ENCODE results near the gene CNTN2. TPM values are rescaled to one million over a fixed set of nuclear protein-coding genes. Genes with fewer than 3 reads are reported as not detected.

CNTN2 gene
- total RNA-seq, 4 donors from 2014 or later: 1.4 to 6.7 (median 1.8) TPM

DNA sequence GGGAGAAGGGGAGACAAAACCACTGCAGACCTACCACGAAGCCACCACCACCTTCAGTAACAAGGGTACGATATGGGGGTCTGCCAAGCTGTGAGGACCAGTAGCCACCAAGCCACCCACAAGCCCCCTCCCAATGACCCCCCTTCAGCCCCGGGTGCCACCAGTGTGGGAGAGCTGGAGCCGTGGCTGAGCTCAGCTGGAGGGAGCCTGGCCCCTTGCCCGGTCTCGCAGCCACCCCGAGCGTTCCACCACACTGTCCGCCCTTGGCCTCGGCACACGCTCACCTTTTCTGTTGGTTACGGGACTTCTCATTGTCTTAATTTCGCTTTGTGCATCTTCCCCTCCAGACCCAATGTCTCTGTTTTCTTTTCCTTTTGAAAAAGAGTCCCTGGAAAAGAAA lies 26.4 kb upstream of the CNTN2 start:
- no peak overlapping the region for H3K27ac ChIP-seq
- no peaks in the 10 kb centered on the region for H3K9me3 ChIP-seq
- WGBS, 2 donors (ENCODE audit: low coverage in 1 of 2): 83% methylated on average over 13 of the region's 13 CpGs; no CpG with 5 or more reads in 1 of the 2 donors
- TF ChIP-seq EP300 (IDR thresholded peaks at IDR 0.05; ENCODE audit: low read depth) (no peak), POLR2A (IDR thresholded peaks at IDR 0.05) (no peak), POLR2AphosphoS5 (IDR thresholded peaks at IDR 0.05) (no peak)
- TF ChIP-seq, protein P1, sequence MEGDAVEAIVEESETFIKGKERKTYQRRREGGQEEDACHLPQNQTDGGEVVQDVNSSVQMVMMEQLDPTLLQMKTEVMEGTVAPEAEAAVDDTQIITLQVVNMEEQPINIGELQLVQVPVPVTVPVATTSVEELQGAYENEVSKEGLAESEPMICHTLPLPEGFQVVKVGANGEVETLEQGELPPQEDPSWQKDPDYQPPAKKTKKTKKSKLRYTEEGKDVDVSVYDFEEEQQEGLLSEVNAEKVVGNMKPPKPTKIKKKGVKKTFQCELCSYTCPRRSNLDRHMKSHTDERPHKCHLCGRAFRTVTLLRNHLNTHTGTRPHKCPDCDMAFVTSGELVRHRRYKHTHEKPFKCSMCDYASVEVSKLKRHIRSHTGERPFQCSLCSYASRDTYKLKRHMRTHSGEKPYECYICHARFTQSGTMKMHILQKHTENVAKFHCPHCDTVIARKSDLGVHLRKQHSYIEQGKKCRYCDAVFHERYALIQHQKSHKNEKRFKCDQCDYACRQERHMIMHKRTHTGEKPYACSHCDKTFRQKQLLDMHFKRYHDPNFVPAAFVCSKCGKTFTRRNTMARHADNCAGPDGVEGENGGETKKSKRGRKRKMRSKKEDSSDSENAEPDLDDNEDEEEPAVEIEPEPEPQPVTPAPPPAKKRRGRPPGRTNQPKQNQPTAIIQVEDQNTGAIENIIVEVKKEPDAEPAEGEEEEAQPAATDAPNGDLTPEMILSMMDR (IDR thresholded peaks at IDR 0.05): no peak
- no peaks in the 10 kb centered on the region for H3K36me3 ChIP-seq
- no peaks in the 10 kb centered on the region for H3K27me3 ChIP-seq
- intact Hi-C loops (cut with DNase I; ENCODE audit: low total_unique reads): no loop called here
- in situ Hi-C loops (cut with MboI; ENCODE audit: low pct_ligation_motif_present in 1 of 4, low pct_unique_long_range_greater_than_20kb in 1 of 4, low sequenced_read_pairs in 3 of 4): no loop called here
- no peak for DNase-seq
- peaks cover 0 to 6% (median 0%) of the 10 kb centered on the region in 4 donors for H3K4me1 ChIP-seq
- H3K4me3 ChIP-seq: no peak overlapping the region

DNA sequence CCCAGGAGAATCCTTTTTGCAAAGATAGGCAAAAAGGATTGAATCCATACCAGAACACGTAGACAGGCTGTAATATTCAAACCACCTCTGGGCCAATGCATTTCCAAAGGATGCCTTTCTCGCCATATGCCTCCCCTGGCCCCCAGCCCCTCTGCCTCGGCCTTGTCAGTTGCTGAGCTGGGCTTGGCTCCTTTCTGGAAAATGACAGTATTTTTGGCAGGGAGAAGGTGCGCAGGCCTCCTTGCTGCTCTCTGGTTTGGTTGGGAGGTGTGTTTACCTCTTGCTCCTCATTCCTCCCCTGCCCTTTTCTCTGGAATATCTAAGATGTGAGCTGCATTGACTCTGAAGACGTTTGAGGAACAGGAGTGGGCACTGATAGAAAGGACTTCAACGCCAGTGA lies 26.0 kb upstream of the CNTN2 start:
- Histone ChIP-seq H3K9me3 (no peaks in the 10 kb centered on the region), H3K4me1 (peaks cover 0 to 6% (median 0%) of the 10 kb centered on the region in 4 donors), H3K36me3 (no peaks in the 10 kb centered on the region), H3K27me3 (no peaks in the 10 kb centered on the region), H3K27ac (no peak overlapping the region), H3K4me3 (no peak overlapping the region)
- no peak for DNase-seq
- in situ Hi-C loops (cut with MboI; ENCODE audit: low pct_ligation_motif_present in 1 of 4, low pct_unique_long_range_greater_than_20kb in 1 of 4, low sequenced_read_pairs in 3 of 4) (no loop called here), intact Hi-C loops (cut with DNase I; ENCODE audit: low total_unique reads) (no loop called here)
- WGBS, 2 donors (ENCODE audit: low coverage in 1 of 2): 79 to 89% methylated on average over 3 to 6 of the region's 6 CpGs
- TF ChIP-seq POLR2A (IDR thresholded peaks at IDR 0.05): no peak
- no peak for TF ChIP-seq POLR2AphosphoS5 (IDR thresholded peaks at IDR 0.05)
- TF ChIP-seq, protein P1 (IDR thresholded peaks at IDR 0.05): no peak
- no peak for TF ChIP-seq EP300 (IDR thresholded peaks at IDR 0.05; ENCODE audit: low read depth)

DNA sequence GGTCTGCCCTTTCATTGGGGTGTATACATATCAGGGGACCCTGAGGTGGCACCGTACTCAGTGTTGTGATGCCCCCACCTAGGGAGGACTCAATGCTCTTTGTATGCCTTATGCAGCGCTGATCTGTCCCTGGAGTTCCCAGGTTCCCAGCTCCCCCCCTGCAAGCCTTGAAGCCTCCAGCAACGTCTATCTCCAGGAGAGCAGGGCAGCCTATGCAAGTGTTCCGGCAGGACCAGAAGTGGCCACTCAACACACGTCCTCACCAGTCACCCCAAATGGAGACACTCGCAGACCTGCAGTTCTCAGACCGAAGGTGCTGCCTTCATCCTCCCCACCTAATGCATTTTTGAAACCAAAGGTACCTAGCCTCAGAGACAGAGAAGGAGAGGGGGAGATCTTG lies 25.2 kb upstream of the CNTN2 start:
- DNase-seq: no peak
- intact Hi-C loops (cut with DNase I; ENCODE audit: low total_unique reads): no loop called here
- TF ChIP-seq POLR2AphosphoS5 (IDR thresholded peaks at IDR 0.05) (no peak), EP300 (IDR thresholded peaks at IDR 0.05; ENCODE audit: low read depth) (no peak), POLR2A (IDR thresholded peaks at IDR 0.05) (no peak)
- TF ChIP-seq, protein P1 (IDR thresholded peaks at IDR 0.05): no peak
- Histone ChIP-seq H3K36me3 (no peaks in the 10 kb centered on the region), H3K27ac (no peak overlapping the region), H3K27me3 (no peaks in the 10 kb centered on the region), H3K4me3 (no peak overlapping the region), H3K9me3 (no peaks in the 10 kb centered on the region), H3K4me1 (peaks cover 0 to 6% (median 0%) of the 10 kb centered on the region in 4 donors)
- in situ Hi-C loops (cut with MboI; ENCODE audit: low pct_ligation_motif_present in 1 of 4, low pct_unique_long_range_greater_than_20kb in 1 of 4, low sequenced_read_pairs in 3 of 4): no loop called here
- WGBS, 2 donors (ENCODE audit: low coverage in 1 of 2): 85% methylated on average over 7 of the region's 7 CpGs; no CpG with 5 or more reads in 1 of the 2 donors

DNA sequence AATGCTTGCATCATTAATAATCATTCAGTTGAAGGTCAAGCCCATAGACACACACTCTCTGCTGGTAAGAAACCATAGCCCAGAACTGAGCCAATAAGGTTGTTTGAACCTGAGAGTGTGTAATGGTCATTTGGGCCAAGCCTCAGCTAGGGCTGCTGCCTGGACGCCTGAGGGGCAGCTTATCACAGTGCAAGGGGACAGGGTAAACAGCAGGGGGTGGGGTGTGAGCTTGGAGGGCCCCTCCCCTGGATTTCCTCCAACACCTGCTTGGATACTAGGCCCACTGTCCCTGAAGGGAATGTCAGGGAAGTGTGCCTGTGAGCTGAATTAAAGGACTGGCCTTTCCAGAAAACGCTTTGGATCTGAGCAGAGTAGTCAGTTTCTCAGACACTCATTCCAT lies 24.6 kb upstream of the CNTN2 start:
- no peak overlapping the region for H3K27ac ChIP-seq
- no peak for DNase-seq
- 69% methylated on average over 2 of the region's 2 CpGs; no CpG with 5 or more reads in 1 of the 2 donors for WGBS, 2 donors (ENCODE audit: low coverage in 1 of 2)
- intact Hi-C loops (cut with DNase I; ENCODE audit: low total_unique reads): no loop called here
- H3K4me1 ChIP-seq: peaks cover 0 to 6% (median 0%) of the 10 kb centered on the region in 4 donors
- H3K27me3 ChIP-seq: no peaks in the 10 kb centered on the region
- TF ChIP-seq POLR2A (IDR thresholded peaks at IDR 0.05): no peak
- TF ChIP-seq, protein P1 (IDR thresholded peaks at IDR 0.05): no peak
- TF ChIP-seq POLR2AphosphoS5 (IDR thresholded peaks at IDR 0.05): no peak
- TF ChIP-seq EP300 (IDR thresholded peaks at IDR 0.05; ENCODE audit: low read depth): no peak
- no peaks in the 10 kb centered on the region for H3K36me3 ChIP-seq
- no peak overlapping the region for H3K4me3 ChIP-seq
- H3K9me3 ChIP-seq: no peaks in the 10 kb centered on the region
- in situ Hi-C loops (cut with MboI; ENCODE audit: low pct_ligation_motif_present in 1 of 4, low pct_unique_long_range_greater_than_20kb in 1 of 4, low sequenced_read_pairs in 3 of 4): no loop called here
